Central memory CD4-positive, alpha-beta T cell (primary cell): ENCODE results near the gene FAF2.
"Not testable (repeated sequence)": the region's sequence is repeated elsewhere in the genome, so short reads cannot be mapped to it uniquely, and the experiment has no call there.

ENCODE experiments used
- DNase-seq: peaks from one replicate; pipeline ENCODE4 v3.0.0; 2022

Gene FAF2

GRCh38 chr5:176418251-176418650, 29.9 kb upstream of the FAF2 start:
- no peak for DNase-seq

- DNase-seq, result no peak
These were observed 28.1 kb upstream of the FAF2 start for GRCh38 chr5:176420086-176420485.

- DNase-seq, result no peak
These were observed 27.1 kb upstream of the FAF2 start for GRCh38 chr5:176420972-176421544.

DNA sequence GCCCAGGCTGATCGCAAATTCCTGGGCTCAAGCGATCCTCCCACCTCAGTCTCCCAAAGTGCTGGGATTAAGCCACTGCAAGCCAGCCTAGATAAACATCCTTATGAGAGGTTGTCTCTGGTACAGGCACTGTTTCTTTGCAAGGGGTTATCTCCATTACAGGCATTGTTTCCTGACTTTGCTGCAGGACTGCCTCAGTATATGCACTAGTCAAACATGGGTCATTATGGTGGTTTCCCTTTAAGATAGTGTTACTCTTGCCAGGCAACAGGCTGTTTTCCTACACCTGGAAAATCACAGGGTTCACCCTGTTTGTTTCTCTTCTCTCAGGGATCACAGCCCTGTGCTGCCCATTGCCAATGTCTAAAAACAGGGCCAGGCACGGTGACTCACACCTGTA, 24.0 kb upstream of the FAF2 start:
- DNase-seq, result no peak

DNA sequence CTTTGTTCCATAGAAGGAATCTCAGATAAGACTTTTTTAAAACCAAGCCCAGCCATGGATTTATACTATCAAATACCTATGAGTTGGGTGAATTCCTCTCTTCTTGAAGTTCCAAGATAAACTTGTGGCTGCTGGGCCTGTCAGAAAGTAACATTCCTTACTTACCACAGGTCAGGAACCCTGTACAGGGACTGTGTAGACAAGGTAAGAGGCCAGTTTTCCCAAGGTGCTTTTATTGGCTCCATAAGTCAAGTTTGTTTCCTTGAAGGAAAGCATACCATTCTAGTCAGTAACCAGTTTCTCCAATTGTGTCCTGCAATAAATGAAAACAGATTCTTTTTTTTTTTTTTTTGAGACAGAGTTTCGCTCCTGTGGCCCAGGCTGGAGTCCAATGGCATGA, 23.0 kb upstream of the FAF2 start:
- no peak for DNase-seq

GRCh38 chr5:176425791-176426190, 22.4 kb upstream of the FAF2 start:
- DNase-seq, result no peak

DNA sequence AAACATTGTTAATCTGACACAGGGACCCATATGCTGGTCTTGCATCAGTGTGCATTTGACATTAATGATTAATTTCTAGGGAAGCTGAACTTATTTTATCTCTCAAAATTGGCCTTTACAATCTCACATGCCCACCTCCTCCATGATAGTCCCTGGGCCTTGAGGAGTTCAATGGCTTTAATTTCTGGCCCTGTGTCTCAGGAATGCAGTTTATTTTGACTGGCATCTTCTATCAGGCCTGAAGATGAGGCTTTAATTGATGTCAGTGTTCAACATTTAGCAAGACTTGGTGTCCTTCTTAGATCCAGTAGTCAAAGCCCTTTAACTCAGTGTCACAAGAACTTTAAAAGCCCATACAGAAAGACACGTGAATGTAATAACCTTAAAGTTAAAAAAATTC, 21.3 kb upstream of the FAF2 start:
- DNase-seq, result no peak

- DNase-seq, result no peak
These were observed 20.2 kb upstream of the FAF2 start for GRCh38 chr5:176427971-176428370.

DNA sequence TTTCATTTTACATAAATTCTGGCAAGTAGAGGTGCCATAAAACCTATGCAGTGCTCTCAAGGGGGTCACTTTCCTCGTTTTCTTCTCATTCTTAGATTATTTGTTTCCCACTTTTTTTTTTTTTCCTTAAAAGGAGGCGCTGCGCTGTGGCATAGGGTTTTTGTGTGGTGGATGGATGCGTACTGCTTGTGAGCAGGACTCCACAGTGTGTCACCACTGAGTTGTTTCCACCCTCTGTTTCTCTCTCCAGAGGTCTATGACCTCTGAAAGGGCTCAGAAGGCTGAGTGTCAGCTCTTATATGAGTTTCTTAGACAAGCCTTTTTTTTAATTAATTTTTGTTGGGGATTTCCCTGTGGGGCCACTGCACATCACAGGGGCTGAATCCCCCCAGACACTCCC, 18.2 kb upstream of the FAF2 start:
- no peak for DNase-seq

DNA sequence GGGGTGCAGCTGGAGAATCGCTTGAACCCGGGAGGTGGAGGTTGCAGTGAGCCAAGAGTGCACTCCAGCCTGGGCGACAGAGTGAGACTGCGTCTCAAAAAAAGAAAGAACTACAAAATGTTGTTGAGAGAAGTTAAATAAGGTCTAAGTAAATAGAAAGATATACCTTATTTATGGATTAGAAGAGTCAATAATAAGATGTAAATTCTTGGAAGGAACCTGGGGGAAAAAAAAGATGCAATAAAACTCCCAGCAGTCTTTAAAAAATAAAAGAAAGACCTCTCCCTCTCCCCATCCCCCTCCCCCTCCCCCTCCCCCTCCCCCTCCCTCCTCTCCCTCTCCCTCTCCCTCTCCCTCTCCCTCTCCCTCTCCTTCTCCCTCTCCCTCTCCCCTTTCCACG, 15.5 kb upstream of the FAF2 start:
- no peak for DNase-seq

GRCh38 chr5:176436656-176437055, 11.5 kb upstream of the FAF2 start:
- DNase-seq, result no peak

DNA sequence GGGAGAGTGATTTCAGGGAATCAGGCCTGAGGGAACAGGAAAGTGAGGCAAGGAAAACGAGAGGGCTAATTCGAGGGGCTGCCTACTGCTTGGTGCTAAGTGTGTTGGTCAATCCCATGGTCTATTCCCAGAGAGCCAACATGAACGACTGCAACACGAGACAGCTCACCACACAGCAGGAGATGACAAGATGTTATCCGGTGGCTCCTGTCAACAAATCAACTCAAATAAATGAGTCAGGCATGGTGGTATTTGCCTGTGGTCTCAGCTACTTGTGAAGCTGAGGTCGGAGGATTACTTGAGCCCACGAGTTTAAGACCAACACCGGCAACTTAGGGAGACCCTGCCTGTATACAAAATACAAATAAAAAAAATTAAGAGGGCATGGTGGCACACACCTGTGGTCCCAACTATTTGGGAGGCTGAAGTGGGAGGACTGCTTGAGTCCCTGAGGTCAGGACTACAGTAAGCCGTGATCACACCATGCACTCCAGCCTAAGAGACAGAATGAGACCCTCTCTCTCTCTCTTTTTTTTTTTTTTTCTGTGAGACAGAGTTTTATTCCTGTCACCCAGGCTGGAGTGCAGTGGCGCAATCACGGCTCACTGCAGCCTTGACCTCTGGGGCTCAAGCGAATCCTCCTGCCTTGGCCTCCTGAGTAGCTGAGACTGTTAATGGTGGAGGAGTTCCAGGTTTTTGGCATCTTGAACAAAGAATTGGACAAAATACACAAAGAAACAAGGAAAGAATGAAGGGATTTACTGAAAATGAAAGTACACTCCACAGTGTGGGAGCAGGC, 9.0 kb upstream of the FAF2 start:
- DNase-seq, result no peak

DNA sequence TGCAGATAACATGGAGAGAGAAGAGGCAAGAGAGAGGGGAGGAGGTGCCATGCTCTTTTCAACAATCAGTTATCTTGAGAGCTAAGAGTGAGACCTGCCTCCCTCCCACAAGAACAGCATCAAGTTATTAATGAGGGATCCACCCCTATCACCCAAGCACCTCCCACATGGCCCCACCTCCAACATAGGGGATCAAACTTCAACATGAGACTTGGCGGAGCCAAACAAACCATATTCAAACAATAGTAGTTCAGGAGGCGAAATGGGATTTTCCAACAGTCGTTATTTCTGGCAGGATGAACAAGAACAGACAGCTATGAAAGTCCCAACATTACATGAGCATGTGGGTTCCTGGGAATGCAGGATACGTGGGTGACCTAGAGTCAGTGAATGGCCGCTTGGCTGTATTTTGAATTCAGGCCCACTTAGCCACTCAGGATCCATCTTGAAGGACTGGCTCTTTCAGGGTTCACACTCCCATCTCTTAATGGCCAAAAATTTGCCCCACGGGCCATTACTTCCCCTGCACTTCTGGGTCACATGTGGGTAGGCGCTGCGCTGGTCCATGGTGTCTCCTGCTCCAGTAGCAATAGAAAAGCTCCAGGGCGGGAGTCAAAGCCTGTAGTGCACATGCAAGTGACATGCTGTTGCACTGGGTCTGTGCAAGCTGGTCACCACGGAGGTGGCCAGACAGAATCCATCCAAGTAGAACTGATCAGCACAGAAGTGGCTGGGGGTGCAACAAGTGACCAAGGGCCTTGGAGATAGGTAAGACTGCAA, 7.1 kb upstream of the FAF2 start:
- no peak for DNase-seq

DNA sequence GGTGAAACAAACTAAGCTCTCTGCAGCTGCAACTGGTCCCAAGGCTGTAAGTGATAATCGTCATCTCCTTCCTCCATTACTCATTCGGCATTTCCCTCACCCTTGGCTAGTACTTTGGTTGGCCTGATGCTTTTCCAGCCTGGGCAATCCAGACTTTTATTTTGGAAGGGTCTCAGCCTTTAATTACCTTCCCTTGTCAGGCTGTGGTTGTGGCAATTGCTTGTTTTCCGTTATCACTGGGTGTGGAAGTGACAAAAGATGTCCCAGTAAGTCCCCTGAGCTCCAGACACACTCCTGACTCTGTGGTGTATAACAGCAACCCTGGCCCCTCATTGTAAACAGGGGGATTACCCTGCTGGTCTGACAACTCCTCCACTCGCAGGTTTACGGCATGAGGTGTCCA, 6.3 kb upstream of the FAF2 start:
- no peak for DNase-seq

DNA sequence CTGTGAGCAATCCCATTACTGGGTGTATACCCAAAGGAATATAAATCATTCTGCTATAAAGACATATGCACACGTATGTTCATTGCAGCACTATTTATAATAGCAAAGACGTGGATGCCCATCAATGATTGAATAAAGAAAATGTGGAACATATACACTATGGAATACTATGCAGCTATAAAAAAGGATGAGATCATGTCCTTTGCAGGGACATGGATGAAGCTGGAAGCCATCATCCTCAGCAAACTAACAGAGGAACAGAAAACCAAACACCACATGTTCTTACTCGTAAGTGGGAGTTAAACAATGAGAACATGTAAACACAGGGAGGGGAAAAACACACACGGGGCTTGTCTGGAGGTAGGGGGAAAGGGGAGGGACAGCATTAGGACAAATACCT, 5.3 kb upstream of the FAF2 start:
- DNase-seq, result not testable (repeated sequence)

DNA sequence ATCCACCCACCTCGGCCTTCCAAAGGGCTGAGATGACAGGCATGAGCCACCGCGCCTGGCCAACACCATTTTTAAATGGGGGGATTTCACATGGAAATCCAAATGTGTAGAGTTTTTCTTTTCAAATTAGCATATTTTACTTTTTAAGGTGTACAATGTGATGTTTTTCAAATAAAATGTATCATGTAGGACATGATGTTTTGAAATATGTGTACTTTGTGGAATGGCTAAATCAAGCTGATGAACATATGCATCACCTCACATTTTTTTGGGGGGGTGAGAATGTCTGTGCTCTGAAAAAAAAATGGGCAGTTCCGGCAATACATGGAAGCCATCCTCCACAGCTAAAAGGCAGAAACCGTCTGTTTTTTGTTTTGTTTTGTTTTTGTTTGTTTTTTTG, 3.4 kb upstream of the FAF2 start:
- no peak for DNase-seq

DNA sequence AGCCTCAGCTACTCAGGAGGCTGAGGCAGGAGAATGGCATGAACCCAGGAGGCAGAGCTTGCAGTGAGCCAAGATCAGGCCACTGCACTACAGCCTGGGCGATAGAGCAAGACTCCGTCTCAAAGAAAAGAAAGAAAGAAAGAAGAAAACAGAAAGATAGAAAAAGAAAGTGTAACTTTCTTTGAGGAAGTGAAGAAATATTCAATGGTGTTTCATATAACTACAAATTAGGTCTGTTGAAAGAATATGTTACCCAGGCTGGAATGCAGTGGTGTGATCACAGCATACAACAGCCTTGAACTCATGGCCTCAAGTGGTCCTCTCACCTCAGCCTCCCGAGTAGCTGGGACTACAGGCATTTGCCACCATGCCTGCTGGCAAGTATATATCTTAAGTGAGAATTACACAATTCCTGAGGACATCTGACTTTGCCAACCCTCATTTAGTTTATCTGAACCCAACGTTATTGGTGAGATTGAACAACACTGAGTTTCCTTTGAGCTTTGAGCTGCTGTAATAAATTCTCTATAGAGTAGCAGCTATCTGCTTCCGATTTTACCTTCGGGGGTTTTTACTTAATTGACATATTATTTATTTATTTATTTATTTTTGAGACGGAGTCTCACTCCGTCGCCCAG, 2.0 kb upstream of the FAF2 start:
- DNase-seq, result no peak

DNA sequence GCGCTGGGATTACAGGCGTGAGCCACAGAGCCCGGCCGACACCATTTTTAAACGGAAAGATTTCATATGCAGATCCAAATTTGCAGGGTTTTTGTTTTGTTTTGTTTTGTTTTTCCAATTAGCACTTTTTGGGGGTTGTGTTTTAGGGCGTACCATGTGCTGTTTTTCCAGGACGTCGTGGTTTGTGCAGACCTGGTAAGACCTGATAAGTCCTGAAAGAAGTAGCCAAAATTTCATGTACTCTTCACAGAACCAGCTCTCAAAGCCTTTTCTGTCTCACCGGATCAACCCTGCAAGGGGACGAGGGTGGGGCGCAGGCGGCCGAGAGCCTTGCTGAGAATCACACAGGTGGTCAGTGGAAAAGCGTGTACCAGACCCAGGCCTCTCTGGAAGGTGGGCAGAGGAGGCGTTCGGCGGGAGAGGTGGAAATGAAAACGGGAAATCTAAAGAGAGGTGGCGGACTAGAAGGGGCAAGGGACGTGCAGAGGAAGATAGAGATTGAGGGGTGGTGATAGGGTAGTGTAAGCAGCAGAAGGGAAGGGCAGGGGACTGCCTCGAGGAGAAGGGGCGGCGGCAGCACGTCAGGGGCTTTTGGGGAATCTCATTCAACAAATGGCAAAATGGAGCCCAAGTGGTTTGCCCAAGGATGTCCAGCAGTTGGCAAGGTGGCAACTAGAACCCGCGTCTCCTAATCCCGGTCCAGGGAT, 1.1 kb upstream of the FAF2 start:
- no peak for DNase-seq

GRCh38 chr5:176447591-176447977, 601 bp upstream of the FAF2 start:
- no peak for DNase-seq

DNA sequence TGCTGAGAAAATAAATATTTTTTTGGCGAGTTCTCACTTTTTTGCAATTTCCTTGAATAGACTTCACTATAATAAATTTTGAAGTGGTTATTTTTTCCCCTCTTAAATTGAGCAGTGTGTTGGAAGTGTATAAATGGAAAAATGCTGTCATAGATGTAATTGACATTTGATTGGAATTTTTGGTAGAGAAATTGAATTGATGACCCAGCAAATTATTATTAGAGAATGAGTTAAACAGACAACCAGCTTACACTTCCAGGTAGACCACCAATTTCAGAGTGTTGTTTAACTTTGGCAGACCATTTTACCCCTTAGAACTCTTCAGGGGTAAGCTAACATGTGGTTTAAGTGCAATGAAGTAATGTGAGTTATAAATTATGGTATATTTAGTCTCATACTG, 1.9 kb downstream of the FAF2 start:
- DNase-seq, result no peak

DNA sequence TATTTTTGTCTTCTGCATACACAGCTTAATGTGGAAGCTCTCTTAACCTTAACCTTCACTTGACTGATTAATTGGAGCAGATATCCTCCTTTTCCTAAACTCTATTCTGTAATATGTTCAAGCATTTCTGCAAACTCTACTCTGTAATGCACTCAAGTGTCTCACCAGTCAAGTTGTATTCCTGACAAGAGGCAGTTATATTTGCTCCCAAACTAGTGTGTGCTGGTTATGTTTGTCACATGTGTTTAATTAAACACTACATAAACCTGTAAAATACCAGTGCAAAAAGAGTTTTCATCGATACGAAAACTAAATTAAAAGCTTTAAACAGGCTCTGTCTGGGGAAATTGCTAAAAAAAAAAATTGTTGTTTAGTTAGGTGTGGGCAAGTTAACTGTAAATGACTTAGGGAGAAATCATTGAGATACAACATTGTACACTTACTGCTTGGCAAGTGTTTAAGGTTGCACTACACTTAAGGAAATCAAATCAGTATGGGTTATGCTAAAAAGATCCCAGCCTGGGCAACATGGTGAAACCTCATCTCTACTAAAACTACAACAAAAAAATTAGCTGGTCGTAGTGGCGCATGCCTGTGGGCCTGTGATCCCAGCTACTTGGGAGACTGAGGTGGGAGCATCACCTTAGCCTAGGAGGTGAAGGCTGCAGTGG, 6.7 kb downstream of the FAF2 start:
- no peak for DNase-seq

DNA sequence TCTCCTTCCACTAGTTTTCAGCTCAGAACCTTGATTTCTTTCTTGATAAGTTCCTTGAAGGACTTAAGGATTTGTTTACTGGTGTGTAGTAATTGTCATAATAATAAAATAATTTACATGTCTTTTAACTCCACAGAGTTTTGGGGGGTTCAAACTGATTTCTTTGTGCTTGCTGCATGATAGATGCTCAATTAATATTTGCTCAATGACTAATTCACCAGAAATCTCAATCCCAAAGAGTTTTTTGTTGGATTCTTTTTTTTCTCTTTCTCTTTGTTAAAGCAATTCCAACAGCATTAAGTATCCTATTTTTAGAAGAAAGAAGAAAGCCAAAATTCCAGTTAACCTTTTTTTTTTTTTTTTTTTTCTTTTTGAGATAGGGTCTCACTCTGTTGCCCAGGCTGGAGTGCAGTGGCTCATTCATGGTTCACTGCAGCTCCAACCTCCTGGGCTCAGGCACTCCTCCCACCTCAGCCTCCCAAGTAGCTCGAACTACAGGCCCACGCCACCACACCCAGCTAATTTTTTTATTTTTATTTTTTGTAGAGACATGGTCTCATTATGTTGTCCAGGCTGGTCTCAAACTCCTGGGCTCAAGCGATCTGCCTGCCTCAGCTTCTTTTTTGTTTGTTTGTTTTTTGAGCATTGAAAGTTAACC, 10.8 kb downstream of the FAF2 start:
- no peak for DNase-seq
